GM21737 (cell line): ENCODE data around the gene ATP1A2.
A peak's percentile ranks its signal among the peaks of the same experiment; 100 is the strongest.

Experiments
- ATAC-seq: cut with Tn5 transposase; IDR thresholded peaks from one replicate; pipeline ENCODE4 v1.9.1; 2021; ENCODE audit warnings: mild to moderate bottlenecking, moderate library complexity; ENCODE audit not compliant: unreplicated experiment

The ATP1A2 gene

GRCh38 chr1:160084771-160085321 is 30.7 kb upstream of the ATP1A2 start:
- ATAC-seq = no peak

DNA sequence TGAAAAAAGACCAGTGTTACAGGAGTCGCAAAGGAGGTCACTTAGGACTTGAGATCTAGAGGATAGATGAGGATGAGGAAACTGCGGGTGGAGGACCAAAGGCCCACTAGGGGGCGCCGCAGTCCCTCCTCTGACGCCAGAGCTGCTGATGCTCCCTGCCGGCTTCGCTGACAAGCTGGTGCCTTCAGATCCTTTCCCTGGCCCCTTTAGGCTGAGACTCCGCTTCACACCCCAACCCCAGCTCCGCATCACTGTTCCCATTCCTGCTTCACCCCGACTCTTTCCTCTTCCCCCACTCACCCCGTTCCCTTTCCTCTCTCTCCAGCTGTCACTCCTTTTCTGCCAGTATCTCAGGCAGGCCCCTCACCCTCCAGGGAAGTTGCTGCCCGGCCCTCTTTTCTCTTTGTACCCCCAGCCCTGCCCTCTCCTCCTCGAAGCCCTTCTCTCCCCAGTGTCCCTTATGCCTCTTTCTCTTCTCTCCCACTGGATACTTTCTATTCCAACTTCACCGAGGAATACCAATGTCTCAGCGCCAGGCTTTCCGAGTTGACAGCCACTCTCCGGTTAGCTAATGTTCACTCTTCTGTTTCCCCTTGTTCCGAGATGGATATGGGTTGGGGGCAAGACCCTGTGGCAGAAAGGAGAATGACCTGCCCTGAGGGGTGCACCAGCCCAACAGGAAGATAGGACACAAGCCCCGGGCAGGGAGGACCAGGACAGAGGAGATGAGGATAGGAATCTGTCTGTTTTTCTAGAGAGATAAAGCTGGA is 29.7 kb upstream of the ATP1A2 start:
- no peak for ATAC-seq

GRCh38 chr1:160086456-160086892 is 29.1 kb upstream of the ATP1A2 start:
- ATAC-seq = no peak

GRCh38 chr1:160087118-160087662 is 28.4 kb upstream of the ATP1A2 start:
- ATAC-seq = no peak

DNA sequence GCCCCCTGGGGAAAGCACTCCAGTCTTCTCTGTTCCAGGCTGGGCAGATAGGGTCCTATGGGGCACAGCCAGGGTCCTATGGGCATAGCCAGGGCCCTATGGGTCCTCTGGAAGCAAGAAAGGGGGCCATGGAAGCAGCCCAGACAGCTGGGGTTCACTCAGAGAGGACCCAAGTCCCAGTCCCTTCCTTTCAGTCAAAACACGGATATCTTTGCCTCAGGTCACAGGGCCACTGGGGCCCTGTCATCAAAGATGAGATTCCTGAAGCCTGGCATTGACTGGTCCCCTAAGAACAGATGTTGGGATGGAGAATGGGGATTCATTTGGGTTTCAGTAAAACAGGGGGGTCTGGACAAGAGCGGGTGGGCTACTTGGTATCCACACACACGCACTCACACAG is 25.7 kb upstream of the ATP1A2 start:
- ATAC-seq = no peak

DNA sequence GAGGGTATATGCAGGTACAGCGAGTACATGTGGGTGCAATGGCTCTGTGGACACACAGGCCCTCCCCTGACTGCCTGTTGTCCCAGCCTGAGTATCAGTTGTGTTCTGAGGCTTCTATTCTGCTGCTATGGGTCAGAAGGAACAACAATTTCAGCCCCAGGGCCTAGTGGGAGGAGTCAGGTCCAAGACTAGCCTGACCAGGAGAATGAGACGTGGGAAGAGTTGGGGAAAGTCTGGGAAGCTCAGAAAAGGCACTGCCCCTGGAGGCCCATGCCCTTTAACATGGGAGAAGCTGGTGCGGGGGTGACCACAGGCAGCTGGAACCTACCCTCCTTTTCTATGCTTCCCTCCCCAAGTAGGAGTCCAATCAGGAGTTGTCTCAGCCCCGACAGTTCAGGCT is 24.8 kb upstream of the ATP1A2 start:
- no peak for ATAC-seq

DNA sequence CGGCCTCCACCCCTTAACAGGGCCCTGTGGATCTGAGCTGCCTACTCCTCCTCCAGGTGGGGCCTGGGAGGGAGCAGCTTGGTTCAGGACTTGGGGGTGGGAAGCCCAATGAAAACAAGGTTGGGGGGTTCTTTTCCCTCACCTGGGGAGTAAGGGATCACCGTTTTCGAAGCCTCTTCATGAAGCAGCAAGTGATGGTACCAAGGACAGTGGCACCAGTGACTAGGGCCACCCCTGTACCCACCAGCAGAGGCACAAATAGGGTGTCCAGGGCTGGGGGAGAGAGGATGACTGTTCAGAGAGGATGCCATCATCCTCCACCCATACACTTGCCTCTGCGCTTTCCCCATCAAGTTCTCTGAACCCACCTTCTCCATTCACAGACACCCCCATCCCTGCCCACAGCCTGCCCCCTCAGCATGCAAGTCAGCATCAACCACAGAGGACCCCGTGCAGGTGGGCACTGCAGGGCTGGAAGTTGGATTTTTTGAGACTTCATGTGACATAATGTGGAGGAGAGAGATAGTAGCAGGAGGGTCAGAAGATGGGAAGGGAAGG is 23.8 kb upstream of the ATP1A2 start:
- no peak for ATAC-seq

DNA sequence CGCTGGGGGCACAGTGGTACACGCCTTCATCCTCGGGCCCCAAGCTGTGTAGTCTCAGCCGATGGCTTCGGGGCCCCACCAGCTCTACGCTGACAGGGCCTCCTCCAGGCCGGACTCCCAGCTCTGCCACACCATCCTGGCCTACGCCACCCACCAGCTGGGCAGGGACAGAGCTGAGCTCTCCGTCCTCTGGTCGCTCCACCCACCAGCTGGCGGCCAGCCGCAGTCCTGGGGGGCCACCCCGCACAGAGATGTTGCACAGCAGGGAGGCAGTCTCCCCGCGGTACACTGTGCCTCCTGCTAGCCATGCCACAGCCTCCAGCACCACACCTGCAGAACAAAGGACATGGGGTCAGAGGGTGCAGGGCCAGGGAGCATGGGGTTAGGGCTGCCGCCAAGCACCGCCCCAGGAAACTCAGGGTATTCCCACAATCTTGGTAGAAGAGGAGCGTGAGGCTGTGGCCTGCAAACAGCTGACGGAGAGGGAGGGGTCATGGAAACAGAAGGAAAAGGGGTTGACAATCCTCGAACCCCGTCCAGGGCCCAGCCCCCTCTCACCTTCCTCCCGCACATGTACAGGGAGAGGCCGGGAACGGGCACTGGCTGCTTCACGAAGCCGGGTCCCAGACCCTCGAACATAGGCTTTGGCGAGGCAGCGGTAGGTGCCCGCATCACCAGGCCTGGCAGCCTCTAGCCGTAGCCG is 23.0 kb upstream of the ATP1A2 start:
- ATAC-seq = no peak

DNA sequence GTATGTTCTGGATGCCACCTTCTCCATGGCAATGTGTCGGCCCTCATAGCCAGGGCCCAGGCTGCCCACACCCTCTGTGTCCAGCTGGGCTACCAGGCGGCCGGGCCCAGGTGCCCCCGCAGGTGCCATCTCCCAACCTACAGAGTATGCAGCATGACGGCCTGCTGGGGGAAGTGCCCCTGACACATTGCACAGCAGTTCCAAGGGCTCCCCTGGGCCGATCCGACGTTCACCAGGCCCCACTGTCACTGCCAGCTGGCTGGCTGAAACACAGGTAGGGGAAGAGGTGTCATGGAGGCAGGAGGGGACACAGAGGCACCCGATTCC is 22.5 kb upstream of the ATP1A2 start:
- no peak for ATAC-seq

DNA sequence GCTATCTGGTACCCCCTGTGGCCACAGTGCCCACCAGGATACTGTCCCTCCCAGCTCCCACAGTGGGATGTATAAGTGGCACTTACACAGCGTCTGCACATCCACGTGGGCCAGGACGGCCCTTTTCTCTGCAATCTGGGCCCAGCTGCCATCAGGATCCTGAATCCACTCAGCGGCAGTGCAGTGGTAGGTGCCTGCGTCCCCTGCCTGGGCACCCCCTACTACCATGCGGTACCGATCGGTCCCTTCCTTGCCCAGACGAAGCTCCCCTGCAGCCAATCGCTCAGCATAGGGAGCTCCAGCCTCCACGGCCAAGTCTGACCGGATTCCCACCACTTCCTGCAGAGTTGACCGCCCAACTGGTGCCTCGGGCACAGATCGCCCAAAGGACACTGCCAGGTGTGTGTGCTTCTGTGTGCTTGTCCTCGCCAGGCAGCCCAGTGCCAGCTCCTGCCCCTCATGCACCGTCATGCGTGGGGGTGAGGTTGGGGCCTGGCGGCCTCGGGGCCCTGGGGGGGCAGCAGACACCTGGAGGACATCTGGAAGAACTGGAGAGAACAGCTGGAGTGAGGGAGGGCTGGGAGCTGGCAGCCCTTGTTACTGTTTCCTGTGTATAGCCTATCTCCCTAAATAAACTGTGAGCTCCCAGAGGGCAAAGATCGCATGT is 21.8 kb upstream of the ATP1A2 start:
- ATAC-seq = no peak

GRCh38 chr1:160094291-160094625 is 21.3 kb upstream of the ATP1A2 start:
- ATAC-seq = no peak

GRCh38 chr1:160094806-160095205 is 20.8 kb upstream of the ATP1A2 start:
- no peak for ATAC-seq

DNA sequence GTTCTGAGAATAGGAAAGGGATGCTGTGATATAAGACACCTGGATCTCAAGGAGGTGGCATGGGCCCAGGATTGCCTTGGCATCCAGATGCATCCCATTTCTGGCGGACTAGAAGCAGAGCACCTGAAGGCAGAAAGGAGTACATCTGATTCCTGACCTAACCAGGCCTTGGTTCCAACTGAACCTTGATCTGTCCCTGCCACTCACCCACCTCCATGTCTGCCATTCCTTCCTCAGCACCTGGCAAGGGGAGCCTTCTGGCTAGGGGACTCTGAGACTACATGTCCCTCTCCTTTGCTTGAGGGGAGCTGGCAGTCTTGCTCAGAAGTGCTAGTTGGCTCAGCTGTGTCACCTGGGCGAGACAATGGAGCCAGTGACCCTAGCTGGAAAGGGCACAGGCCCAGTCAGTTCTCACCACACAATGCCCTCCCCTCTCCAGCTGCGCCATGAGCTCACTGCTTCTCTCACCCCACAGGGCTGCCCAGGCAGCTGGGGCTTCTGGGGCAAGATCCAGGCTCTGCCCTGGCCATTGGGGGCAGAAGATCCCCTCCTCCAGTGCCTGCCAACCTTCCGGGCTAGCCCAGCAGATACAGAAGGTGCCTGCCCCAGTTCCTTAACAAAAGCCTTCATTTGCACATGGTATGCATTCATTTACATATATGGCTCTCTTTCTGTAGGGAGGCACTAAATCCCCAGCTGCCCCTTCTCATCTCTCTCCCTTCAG is 20.0 kb upstream of the ATP1A2 start:
- ATAC-seq = no peak

- ATAC-seq = no peak
Measured at GRCh38 chr1:160096274-160097116, 19.1 kb upstream of the ATP1A2 start.

GRCh38 chr1:160097151-160097910 is 18.2 kb upstream of the ATP1A2 start:
- ATAC-seq = no peak

GRCh38 chr1:160097911-160098851 is 17.4 kb upstream of the ATP1A2 start, which contains the start of gene IGSF8:
IGSF8 (minus strand) TSS chr1:160098619; CDS start chr1:160098472, 147 bp downstream.
- peak; percentile 42 for ATAC-seq

DNA sequence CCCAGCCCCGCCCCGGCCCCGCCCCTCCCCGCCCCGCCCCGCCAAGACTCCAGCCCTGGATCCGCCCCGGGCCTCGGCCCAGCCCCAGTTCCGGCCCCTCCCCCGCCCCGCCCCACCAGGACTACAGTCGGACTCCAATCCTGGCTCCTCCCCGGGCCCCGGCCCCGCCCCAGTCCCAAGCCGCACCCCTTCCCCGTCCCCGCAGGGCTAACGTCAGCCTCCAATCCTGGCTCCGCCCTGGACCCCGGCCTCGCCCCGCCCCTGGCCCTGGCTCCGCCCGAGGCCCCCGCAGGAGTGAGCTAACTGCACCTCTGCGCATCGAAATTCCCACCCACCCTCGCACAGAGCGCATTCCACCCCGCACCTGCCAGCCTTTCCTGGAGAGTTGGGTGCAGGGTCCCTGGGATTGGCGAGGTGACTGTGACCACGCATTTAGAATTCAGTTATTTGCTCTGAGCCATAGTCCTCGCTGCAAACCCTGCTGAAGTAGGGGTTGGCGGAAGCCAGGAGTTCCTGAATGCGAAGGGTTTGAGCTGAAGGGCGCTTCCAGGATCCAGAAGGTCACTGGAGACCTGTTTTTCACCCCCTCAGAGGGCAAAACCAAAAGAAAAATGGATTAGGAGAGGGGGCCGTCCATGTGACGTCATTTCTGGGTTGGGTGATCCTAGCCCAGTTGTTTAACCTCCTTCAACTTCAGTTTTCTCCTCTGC is 16.6 kb upstream of the ATP1A2 start:
- peak; percentile 83 for ATAC-seq
